PC-3 (cell line): Measurements from ENCODE around the gene MEGF6. TPM values are rescaled to one million over a fixed set of nuclear protein-coding genes. Genes with fewer than 3 reads are reported as not detected.

ENCODE experiments used
- ATAC-seq: fragments of 200-7000 bp; cut with Tn5 transposase; 2 replicates; pipeline ENCODE4 v1.9.1; 2020; ENCODE audit warnings: mild to moderate bottlenecking, moderate library complexity
- BruUV-seq: library from RNA; stranded (reverse); fragments of 400-500 nt; replicated peaks from 2 replicates; lab custom pipeline; 2021; lab: Mats Ljungman, UMichigan
- CTCF ChIA-PET: fragments of 300-600 bp; sonication (Branson Sonifier 250); formaldehyde crosslinking; loops from one replicate; lab custom pipeline; 2022; ENCODE audit warnings: antibody characterized with exemption; lab: Charles Lee
- POLR2A ChIA-PET: fragments of 300-600 bp; sonication (Branson Sonifier 250); formaldehyde crosslinking; loops from one replicate; lab custom pipeline; 2022; ENCODE audit warnings: antibody characterized with exemption; ENCODE audit not compliant: unreplicated experiment; lab: Charles Lee
- DNase-seq: peaks from one replicate; pipeline ENCODE4 v3.0.0-alpha.2; 2015
- H2AFZ ChIP-seq: fragments of 300-600 bp; sonication (generic); 2 replicates; pipeline ENCODE4 v1.6.0; 2016; ENCODE audit warnings: antibody characterized with exemption, low read length
- H3F3A ChIP-seq: fragments of 300-600 bp; sonication (generic); one replicate; pipeline ENCODE4 v1.6.0; 2017; ENCODE audit warnings: antibody characterized with exemption, low read length, control low read depth, mild to moderate bottlenecking; ENCODE audit not compliant: unreplicated experiment
- H3K27ac ChIP-seq: fragments of 300-600 bp; sonication (generic); 2 replicates; pipeline ENCODE4 v1.5.1; 2016; ENCODE audit warnings: mild to moderate bottlenecking, low read length
- H3K27me3 ChIP-seq: fragments of 300-600 bp; sonication (generic); 2 replicates; pipeline ENCODE4 v1.6.1; 2016; ENCODE audit warnings: low read length, mixed read lengths
- H3K36me3 ChIP-seq: fragments of 300-600 bp; sonication (generic); 2 replicates; pipeline ENCODE4 v1.6.1; 2016; ENCODE audit warnings: low read depth, mixed run types, low read length, mixed read lengths
- H3K4me1 ChIP-seq: fragments of 300-600 bp; sonication (generic); 2 replicates; pipeline ENCODE4 v1.5.1; 2016; ENCODE audit warnings: low read length; ENCODE audit not compliant: insufficient read depth
- H3K4me2 ChIP-seq: fragments of 300-600 bp; sonication (generic); 2 replicates; pipeline ENCODE4 v1.6.0; 2016; ENCODE audit warnings: low read length
- H3K4me3 ChIP-seq: fragments of 300-600 bp; sonication (generic); 2 replicates; pipeline ENCODE4 v1.5.1; 2016; ENCODE audit warnings: mild to moderate bottlenecking, low read length, mixed read lengths
- H3K79me2 ChIP-seq: fragments of 300-600 bp; sonication (generic); 2 replicates; pipeline ENCODE4 v1.6.1; 2017; ENCODE audit warnings: low read length, mixed read lengths
- H3K9ac ChIP-seq: fragments of 300-600 bp; sonication (generic); 2 replicates; pipeline ENCODE4 v1.6.0; 2016; ENCODE audit warnings: mild to moderate bottlenecking, low read length
- H3K9me2 ChIP-seq: fragments of 300-600 bp; sonication (generic); replicated peaks from 2 replicates; pipeline ENCODE4 v1.6.1; 2016; ENCODE audit warnings: mixed run types, low read length, mixed read lengths
- H3K9me3 ChIP-seq: fragments of 300-600 bp; sonication (generic); 2 replicates; pipeline ENCODE4 v1.6.1; 2016; ENCODE audit warnings: low read length, mixed read lengths
- H4K20me1 ChIP-seq: fragments of 300-600 bp; sonication (generic); 2 replicates; pipeline ENCODE4 v1.6.1; 2016; ENCODE audit warnings: low read length, mixed read lengths
- CTCF ChIP-seq: fragments of 300-600 bp; sonication (generic); conservative IDR thresholded peaks from 2 replicates; pipeline ENCODE4 v1.5.1; 2017; ENCODE audit warnings: antibody characterized with exemption, low read depth, mild to moderate bottlenecking, low read length
- EZH2 ChIP-seq: fragments of 300-600 bp; sonication (generic); IDR thresholded peaks from one replicate; pipeline ENCODE4 v1.6.1; 2017; ENCODE audit warnings: antibody characterized with exemption, mild to moderate bottlenecking, low read length; ENCODE audit not compliant: unreplicated experiment
- EZH2phosphoT487 ChIP-seq: fragments of 300-600 bp; sonication (generic); IDR thresholded peaks from 2 replicates; pipeline ENCODE4 v1.6.1; 2018; ENCODE audit warnings: mild to moderate bottlenecking, antibody characterized with exemption, low read length, borderline replicate concordance
- intact Hi-C: fragments of 100-400 bp; cut with micrococcal nuclease; formaldehyde crosslinking; loops from 2 replicates; pipeline ENCODE4 v1.9.0; 2023
- total RNA-seq: library from RNA; depleted of rRNA; stranded (reverse); fragments of >200 nt; gene quantifications from 2 replicates; pipeline ENCODE4 v1.2.3, GENCODE V29; 2014

Gene MEGF6
- total RNA-seq, 1 experiment from 2014 or later: 32.5 TPM

DNA sequence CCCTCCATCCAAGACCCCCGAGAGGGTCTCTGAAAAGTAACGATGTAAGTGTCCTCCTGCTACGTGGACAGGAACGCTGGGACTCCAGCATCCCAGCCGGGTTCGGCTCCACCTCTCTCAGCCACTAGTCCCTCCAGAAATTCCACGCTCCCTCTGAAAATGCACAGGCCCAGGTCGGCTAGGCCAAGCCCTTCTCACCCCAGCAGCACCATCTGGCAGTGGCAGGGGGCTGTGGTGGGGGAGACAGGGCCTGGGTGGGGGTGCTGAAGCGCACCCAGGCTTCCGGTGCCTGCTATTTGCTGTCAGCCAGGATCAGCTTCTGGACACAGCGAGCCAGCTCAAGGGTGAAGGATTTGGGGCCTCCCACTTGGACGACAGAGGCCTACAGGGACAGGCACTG is 83.5 kb downstream of the MEGF6 start:
- no peak for TF ChIP-seq EZH2phosphoT487
- no peak for TF ChIP-seq EZH2
- no peak for TF ChIP-seq CTCF
- Histone ChIP-seq H3K9me3 (no peaks in the 10 kb centered on the region), H3K79me2 (peaks cover 13% of the 10 kb centered on the region), H3K4me2 (no peak overlapping the region), H3K36me3 (no peaks in the 10 kb centered on the region), H3K9ac (no peak overlapping the region), H4K20me1 (no peaks in the 10 kb centered on the region), H3F3A (no peaks in the 10 kb centered on the region), H2AFZ (no peak overlapping the region), H3K27me3 (no peaks in the 10 kb centered on the region), H3K9me2 (no peaks in the 10 kb centered on the region), H3K27ac (no peak overlapping the region), H3K4me3 (no peak overlapping the region), H3K4me1 (peaks cover 16% of the 10 kb centered on the region)
- no TSS peak for BruUV-seq
- ChIA-PET POLR2A (no interaction called here), CTCF (no interaction called here)
- intact Hi-C loops: no loop called here
- DNase-seq (no peak), ATAC-seq (no peak)

DNA sequence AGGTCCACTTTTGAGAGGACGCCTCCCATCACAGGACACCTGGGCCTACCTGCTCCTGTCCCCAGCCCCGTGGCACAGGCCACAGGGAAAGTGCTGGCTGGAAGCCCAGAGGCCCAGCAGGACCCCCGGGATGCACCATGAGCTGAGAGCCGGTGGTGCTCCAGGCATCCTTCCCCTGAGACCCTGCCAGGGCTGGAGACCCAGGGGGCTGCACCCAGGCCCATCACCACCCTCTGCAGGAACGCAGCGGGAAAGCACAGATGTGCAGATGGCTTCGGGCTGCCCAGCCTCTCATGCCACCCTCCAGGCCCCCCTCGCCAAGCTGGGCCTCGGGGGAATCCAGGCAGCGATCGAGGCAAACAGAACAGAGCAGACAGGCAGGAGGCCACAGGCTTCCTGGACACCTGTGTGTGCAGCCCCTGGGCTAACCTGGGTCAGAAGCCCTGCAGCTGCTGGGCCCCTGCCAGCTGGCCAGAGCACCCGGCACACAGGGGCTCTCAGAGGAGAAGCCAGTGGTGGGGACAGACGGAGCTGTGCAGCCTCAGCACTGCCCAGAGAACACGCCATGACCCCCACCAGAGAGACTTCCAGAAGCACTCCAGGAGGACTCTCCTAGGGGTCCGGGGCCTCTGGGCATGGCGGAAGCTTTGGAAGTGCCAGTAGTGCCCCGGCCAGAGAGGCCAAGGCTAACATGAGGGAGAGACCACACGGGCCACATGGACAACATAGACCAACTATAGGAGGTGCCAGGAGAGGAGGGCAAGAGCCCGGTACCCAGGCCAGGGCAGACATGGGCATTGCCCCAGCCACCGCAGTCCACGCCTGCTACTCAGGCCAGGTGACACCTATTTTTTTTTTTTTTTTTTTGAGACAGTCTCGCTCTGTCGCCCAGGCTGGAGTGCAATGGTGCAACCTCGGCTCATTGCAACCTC is 85.5 kb downstream of the MEGF6 start:
- Histone ChIP-seq H3K9ac (no peak overlapping the region), H3K9me3 (no peaks in the 10 kb centered on the region), H3K27ac (no peak overlapping the region), H3K9me2 (no peaks in the 10 kb centered on the region), H3K4me1 (peaks cover 16% of the 10 kb centered on the region), H3K4me2 (no peak overlapping the region), H3K79me2 (peaks cover 13% of the 10 kb centered on the region), H3K4me3 (no peak overlapping the region), H4K20me1 (no peaks in the 10 kb centered on the region), H3K27me3 (no peaks in the 10 kb centered on the region), H2AFZ (no peak overlapping the region), H3F3A (no peaks in the 10 kb centered on the region), H3K36me3 (no peaks in the 10 kb centered on the region)
- BruUV-seq: no TSS peak
- ChIA-PET CTCF (no interaction called here), POLR2A (no interaction called here)
- intact Hi-C loops: no loop called here
- DNase-seq (no peak), ATAC-seq (no peak)
- TF ChIP-seq EZH2phosphoT487: no peak
- no peak for TF ChIP-seq CTCF
- no peak for TF ChIP-seq EZH2

- H3K4me1 ChIP-seq: peaks cover 7% of the 10 kb centered on the region
- no peaks in the 10 kb centered on the region for H3F3A ChIP-seq
- no peak overlapping the region for H3K9ac ChIP-seq
- TF ChIP-seq CTCF: no peak
- TF ChIP-seq EZH2: no peak
- no peak for TF ChIP-seq EZH2phosphoT487
- no peak overlapping the region for H3K4me3 ChIP-seq
- H4K20me1 ChIP-seq: no peaks in the 10 kb centered on the region
- no peak overlapping the region for H2AFZ ChIP-seq
- ChIA-PET CTCF (no interaction called here), POLR2A (no interaction called here)
- no peak for ATAC-seq
- DNase-seq: no peak
- no peaks in the 10 kb centered on the region for H3K9me2 ChIP-seq
- H3K79me2 ChIP-seq: peaks cover 7% of the 10 kb centered on the region
- H3K9me3 ChIP-seq: no peaks in the 10 kb centered on the region
- BruUV-seq: no TSS peak
- H3K36me3 ChIP-seq: no peaks in the 10 kb centered on the region
- H3K27ac ChIP-seq: no peak overlapping the region
- H3K4me2 ChIP-seq: no peak overlapping the region
- intact Hi-C loops: no loop called here
- H3K27me3 ChIP-seq: no peaks in the 10 kb centered on the region
These were observed 86.6 kb downstream of the MEGF6 start for GRCh38 chr1:3524556-3525203.
